Measurements from ENCODE around the gene ZNF160.
A peak's percentile ranks its signal among the peaks of the same experiment; 100 is the strongest.
"Not testable (repeated sequence)": the region's sequence is repeated elsewhere in the genome, so short reads cannot be mapped to it uniquely, and the experiment has no call there.

ZNF160 gene

DNA sequence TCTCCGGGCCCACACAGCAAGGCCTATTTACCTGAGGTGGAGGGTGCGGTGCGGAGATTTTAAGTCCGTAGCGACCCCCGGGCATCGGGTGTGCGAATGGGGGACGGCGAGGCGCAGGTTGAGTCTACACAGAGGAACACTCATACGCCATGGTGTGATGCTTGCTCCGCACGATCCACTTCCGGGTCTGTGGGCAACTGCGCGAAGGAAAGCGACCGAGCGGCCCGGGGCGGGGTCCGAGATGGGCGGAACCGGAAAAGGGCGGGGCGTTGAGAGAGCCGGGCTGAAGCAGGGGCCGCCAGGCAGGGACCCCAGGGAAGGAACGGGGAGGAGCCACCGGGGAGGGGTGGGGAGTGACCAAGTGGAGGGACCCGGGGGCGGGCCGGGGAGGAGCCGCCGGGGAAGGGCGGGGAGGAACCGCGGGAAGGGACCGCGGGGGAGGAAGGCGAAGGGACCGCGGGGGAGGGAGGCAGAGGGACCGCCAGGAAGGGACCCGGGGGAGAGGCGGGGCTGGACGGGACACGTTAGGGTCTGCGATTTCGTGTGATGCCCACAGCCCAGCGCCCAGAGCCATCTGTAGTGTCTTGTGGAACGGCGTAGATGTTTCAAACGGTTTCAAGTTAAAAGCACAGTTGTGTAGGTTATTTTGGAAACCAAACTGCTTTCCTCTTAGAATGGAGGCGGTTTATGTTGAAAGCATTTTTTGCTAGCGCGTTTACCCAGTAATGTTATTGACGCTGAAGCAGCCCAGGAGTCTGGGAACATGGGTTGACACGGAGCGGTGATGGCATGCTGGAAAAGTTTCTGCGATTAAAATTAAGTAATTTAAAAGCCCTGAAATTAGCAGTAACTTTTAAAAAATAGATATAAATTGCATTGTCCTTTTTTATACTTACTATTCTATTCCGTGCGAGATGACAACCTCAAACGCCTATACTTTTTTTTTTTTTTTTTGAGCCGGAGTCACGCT is at the start of gene ZNF160:
Gene ZNF160 (minus strand): TSS at position 189 of the 970 bp plus-strand sequence. CDS start 17,146 bp downstream, outside the sequence.
- peak; percentile 99 for DNase-seq (ENCODE audit: low read depth in 2 of 2)

DNA sequence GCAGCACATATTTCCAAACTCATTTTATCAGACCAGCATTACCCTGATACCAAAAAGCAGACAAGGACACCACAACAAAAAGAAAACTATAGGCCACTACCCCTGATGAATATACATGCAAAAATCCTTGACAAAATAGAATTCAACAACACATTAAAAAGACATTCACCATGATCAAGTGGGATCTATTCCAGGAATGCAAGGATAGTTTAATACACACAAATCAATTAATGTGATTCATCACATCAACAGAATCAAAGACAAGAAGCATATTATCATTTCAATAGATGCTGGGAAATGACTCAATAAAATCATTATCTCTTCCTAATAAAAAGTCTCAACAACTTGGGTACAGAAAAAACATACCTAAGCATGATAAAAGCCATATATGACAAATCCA is 44.4 kb upstream of the ZNF160 start:
- DNase-seq (ENCODE audit: low read depth in 2 of 2) = no peak

DNA sequence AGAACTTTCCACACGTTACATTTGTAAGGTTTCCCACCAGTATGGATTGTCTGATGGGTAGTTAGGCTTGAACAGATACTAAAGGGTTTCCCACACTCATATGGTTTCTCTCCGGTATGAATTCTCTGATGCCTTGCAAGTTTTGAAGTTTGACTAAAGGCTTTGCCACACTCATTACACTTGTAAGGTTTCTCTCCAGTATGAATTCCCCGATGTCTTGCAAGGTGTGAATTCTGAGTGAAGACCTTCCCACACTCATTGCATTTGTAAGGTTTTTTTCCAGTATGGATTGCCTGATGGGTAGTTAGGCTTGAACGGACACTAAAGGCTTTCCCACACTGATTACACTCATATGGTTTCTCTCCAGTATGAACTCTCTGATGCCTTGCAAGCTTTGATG is 37.1 kb upstream of the ZNF160 start:
- no peak for DNase-seq (ENCODE audit: low read depth in 2 of 2)

DNA sequence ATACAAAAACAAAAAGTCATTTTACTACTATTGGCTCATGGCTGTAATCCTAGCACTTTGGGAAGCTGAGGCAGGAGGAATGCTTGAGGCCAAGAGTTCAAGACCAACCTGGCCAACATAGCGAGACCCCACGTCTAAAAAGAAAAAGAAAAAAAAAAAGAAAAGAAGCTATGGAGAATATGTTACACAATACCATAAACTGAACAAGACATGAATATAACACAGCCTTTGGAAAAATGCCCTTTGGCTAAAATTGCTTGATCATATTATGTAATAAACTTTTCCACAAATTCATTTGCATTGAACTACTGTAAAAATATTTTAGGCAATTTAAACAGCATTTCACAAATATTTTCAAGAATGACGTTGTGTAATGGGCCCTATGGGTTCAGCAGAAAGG is 33.2 kb upstream of the ZNF160 start:
- DNase-seq (ENCODE audit: low read depth in 2 of 2) = no peak

DNA sequence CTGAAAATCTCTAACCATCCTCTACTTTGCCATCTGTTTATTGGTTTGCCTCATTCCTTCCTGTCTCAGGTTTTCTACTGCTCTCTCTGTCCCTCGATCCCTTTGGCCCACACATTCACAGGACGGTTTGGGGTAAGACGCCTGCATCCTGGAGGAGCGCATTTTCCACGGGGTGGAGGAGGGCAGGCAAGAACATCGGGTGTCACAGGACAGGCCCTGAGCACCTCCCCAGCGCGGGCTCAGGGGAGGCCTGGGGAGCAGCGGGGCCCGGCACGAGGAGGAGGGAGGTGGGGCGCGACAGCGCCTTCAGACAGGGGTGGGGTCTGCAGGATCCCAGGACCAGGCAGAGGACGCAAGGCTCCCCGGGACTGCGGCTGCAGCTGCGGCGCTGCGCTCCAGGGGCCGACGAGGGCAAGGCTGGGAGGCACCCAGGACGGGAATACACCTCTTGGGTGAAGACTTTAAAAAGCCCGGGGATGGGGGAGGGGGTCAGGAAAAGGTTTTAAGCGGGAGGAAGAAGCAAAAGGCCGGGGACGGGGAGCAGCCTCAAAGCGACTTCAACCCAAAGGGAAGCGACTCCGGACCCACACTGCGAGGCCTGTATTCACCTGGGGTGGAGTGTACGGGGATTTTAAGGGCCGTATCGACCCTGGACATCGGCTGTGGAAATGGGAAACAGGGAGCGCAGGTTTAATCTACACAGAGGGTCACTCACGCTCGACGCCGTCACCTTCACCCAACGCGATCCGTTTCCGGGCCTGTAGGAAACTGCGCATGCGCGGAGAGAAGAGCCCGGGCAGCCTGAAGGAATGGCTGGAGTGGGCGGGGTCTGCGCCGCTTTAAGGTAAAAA is 29.1 kb upstream of the ZNF160 start, which contains the start of gene ZNF415:
Gene ZNF415 (minus strand): TSS at position 770 of the 851 bp plus-strand sequence. CDS start 10,234 bp downstream, outside the sequence.
- peak in 1 of 2 donors; percentile 5 for DNase-seq (ENCODE audit: low read depth in 2 of 2)

DNA sequence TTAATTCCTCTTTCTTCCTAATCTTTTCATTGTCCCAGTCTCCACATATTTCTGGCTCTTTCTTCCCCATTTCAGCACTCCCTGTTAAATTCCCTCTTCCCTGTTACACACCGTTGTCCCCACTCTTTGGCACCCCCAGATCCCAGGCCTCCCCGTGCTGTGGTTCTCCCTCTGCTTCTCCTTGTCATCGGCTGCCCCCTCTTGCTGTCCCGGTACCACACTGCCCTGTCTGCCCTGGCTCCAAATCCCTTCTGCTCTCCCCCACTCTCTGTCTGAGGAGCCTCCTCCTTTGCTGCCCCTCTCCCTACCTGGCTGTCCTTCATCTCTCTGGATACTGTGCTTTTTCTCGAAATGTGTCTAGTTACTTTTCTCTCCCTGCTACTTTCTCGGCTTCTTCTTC is 28.5 kb upstream of the ZNF160 start:
- DNase-seq (ENCODE audit: low read depth in 2 of 2) = no peak

DNA sequence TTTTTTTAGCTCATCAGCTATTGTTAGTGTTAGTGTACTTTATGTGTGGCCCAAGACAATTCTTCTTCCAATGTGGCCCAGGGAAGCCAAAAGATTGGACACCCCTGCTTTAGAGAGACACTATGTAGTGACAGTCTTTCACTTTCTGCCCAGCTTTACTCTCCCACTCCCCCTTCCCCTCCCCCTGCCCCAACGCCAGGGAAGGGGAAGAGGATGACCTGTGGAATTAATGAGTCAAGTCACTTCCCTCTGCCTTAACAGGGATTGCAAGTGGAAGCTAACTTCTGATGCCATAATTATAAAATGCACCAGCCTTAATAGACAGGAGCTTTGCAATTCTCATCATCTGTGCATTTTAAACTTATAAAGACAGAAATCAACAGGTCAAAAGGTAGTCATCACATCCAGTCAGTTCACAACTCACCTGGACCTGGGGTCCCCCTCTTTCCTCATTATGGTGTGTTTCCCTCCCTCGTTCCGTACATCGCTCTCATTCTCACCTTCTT is 27.9 kb upstream of the ZNF160 start:
- DNase-seq (ENCODE audit: low read depth in 2 of 2) = no peak

DNA sequence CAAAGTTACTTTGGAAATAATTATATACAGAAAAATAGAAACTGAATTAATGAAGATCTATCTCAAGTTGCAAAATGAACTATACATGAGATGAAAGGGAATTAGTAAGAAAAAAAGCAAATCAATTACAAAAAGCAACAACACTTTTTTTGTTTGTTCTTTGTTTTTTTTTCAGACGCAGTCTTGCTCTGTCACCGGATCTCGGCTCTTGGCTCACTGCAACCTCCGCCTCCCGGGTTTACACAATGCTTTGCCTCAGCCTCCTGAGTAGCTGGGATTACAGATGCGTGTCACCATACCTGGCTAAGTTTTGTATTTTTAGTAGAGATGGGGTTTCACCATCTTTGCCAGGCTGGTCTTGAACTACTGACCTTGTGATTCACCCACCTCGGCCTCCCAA is 27.3 kb upstream of the ZNF160 start:
- no peak for DNase-seq (ENCODE audit: low read depth in 2 of 2)

DNA sequence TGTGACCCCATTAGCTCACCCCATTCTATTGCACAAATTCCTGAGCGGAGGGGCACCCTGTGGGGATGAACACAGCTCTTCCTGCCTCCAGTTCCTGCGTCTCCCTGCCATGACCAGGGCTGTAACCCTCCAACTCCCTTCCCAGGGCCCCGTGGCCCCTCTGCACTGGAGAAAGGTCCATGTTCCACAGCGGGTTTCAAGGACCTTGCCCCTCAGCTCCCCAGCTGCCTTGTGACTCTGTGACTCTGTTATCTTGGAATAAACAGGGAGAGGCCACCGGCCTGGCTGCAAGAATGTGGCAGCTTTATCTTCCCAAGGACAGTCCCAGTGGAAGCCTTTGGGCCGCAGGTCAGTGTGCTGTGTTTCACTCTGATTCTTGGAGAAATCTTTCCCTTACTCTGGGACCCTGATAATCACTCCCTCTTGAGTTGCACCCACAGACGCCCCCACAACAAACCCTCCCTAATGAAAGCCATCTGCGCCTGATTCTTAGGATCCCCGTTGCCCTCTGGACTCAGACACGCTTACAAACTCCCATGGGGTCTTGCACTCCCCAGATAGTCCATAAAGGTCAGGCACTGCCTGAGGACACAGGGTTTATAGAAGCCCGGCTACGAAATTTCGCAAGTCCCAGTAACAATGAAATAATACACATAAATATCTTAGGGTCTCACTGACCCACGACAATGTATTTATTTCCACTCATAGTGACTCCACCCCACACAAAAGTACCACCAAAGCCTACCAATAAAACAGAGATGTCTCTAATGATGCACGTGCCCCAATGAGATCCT is 23.7 kb upstream of the ZNF160 start:
- DNase-seq (ENCODE audit: low read depth in 2 of 2) = not testable (repeated sequence)

DNA sequence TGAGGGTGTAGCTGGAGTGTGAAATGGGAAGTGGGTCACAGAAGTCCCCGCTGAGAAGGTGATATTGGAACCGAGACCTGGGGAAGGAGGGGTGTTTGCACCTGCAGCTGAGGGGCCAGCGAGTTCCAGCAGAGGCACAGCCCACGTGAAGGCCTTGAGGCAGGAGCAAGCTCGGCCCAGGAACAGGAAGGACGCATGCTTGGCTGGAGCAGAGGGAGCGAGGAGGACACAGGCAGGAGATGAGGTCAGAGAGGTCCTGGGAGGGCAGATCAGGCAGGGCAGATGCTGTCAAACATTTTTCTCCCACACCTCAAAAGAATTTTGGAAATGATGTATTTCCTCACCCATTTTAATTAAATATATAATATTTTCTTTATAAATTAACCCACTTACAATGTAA is 20.2 kb upstream of the ZNF160 start:
- no peak for DNase-seq (ENCODE audit: low read depth in 2 of 2)

DNA sequence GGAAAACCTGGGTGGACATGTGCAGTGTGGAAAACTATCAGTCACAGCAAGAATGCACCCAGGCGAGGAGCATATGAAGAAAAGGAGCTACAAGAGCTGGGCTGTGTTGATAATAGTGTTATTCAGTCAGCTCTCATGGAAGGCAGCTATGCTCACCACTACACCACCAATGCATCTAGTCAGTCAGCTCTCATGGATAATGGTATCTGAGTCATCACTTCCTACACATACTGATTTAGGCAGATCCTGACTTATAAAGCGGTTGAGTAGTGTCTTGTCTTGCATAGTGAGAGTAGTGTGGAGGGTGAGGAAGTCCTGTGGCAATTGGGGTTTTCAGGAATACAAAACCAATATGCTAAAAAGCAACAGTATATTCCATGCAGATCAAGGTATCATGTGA is 9.1 kb upstream of the ZNF160 start:
- DNase-seq (ENCODE audit: low read depth in 2 of 2) = no peak

DNA sequence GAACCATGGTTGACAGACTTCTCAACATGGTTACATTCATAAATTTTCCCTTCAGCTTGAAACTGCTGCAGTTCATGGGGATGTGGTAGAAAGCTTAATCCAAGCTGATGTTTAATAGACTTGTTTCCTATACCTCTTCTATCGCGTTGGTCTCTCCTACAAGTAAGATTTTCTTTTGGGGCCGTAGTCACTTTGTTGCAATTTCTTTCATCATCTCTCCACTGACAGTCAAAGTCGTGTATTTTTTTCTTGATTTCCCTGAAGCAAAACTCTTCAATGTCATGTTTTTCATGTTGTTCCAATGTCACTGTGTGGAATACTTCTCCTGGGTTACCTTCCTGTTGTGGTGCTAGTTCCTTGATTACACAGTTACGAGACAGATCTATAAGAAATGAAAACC is 6.3 kb upstream of the ZNF160 start:
- DNase-seq (ENCODE audit: low read depth in 2 of 2) = no peak

DNA sequence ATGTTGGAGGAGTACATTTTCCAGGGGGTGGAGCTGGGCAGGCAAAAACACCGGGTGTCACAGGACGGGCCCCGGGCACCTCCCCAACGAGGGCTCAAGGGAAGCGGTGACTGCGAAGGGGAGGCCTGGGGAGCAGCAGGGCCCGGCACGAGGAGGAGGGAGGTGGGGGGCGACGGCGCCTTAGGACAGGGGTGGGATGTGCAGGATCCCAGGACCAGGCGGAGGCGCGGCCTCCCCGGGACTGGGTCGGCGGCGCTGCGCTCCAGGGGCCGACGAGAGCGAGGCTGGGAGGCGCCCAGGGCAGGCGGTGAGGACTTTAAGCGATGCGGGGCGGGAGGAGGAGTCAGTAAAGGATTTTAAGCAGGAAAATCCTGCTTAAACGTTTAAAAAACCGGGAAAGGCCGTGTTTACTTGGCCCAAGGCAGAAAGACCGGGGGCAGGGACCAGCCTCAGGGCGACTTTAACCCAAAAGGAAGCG is 427 bp downstream of the ZNF160 start:
- peak in 1 of 2 donors; percentile 6 for DNase-seq (ENCODE audit: low read depth in 2 of 2)

DNA sequence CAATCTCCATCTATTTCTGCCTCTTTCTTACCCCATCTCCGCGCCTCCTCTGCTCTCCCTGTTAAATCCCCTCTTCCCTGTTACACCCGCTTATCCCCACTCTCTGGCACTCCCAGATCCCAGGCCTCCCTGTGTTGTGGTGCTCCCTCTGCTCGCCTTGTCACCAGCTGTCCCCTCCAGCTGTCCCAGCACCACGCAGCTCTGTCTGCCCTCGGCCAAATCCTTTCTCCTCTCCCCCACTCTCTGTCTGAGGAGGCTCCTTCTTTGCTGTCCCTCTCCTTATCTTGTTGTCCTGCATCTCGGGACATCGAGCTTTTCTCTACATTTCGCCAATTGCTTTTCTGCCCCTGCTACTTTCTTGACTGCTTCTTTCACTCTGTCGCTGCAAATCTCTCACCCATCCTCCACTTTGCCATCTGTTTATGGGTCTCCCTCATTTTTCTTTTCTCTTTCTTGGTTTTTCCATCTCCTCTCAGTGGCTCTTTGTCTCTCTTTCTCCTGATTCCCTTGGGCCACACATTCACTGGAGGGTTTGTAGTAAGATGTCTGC is 941 bp downstream of the ZNF160 start:
- no peak for DNase-seq (ENCODE audit: low read depth in 2 of 2)

DNA sequence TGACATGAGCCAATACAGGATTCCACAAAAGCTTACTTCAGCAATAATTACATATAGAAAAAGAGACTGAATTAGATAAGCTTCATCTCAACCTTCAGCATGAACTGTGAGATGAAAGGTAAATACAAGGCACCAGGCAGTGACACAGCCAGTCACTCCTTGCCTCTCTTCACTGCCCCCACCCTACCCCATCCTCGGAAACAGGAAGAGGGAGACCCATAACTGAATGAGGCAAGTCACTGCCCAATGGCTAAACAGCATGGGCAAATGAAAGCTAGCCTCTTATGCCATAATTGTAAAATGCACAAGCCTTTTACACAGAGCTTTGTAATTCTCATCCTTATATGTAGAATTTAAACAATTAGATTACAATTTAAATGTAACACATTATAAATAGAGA is 1.7 kb downstream of the ZNF160 start:
- no peak for DNase-seq (ENCODE audit: low read depth in 2 of 2)

DNA sequence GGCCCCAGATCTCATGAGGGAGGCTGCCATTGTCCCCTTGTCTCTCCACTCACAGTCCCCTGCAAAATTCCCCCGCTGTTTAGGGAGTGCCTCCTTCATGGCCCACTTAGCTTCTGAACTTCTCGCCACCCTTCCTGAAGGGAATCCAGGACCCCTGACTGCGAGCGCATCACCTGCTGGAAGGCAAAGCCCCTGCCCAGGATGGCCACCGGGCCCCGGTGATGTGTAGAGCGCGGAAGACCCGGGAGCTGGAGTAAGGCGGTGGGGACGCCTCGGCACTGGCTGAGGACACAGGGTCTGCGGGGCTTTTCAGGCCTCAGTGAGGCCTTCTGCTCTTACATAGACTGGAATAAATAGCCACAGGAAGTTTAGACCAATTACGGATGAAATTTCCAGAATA is 4.7 kb downstream of the ZNF160 start:
- not testable (repeated sequence) for DNase-seq (ENCODE audit: low read depth in 2 of 2)

DNA sequence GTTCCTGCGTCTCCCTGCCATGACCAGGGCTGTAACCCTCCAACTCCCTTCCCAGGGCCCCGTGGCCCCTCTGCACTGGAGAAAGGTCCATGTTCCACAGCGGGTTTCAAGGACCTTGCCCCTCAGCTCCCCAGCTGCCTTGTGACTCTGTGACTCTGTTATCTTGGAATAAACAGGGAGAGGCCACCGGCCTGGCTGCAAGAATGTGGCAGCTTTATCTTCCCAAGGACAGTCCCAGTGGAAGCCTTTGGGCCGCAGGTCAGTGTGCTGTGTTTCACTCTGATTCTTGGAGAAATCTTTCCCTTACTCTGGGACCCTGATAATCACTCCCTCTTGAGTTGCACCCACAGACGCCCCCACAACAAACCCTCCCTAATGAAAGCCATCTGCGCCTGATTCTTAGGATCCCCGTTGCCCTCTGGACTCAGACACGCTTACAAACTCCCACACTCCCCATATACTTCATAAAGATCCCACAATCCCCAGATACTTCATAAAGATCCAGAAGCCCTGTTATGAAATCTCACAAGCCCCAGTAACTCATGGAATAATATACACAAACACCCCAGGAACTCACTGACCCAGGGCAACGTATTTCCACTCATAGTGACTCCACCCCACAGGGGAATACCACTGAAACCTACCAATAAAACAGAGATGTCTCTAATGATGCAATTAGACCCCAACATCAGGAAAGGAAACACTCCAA is 6.1 kb downstream of the ZNF160 start:
- DNase-seq (ENCODE audit: low read depth in 2 of 2) = not testable (repeated sequence)

DNA sequence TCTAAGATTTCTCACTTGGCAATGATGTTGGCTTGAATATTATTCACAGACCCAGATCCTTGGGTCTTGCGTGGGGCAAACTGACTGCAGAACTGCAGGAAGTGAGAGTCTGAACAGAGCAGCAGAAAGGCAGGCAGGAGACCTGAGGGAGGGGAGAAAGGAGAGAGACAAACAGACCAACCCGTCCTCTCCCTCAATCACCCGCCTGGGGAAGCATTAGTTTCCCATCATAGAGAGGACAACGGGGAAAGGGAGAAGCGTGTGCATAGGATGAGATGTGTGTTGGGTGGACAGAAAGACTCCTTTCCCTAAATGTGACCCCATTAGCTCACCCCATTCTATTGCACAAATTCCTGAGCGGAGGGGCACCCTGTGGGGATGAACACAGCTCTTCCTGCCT is 6.6 kb downstream of the ZNF160 start:
- not testable (repeated sequence) for DNase-seq (ENCODE audit: low read depth in 2 of 2)

DNA sequence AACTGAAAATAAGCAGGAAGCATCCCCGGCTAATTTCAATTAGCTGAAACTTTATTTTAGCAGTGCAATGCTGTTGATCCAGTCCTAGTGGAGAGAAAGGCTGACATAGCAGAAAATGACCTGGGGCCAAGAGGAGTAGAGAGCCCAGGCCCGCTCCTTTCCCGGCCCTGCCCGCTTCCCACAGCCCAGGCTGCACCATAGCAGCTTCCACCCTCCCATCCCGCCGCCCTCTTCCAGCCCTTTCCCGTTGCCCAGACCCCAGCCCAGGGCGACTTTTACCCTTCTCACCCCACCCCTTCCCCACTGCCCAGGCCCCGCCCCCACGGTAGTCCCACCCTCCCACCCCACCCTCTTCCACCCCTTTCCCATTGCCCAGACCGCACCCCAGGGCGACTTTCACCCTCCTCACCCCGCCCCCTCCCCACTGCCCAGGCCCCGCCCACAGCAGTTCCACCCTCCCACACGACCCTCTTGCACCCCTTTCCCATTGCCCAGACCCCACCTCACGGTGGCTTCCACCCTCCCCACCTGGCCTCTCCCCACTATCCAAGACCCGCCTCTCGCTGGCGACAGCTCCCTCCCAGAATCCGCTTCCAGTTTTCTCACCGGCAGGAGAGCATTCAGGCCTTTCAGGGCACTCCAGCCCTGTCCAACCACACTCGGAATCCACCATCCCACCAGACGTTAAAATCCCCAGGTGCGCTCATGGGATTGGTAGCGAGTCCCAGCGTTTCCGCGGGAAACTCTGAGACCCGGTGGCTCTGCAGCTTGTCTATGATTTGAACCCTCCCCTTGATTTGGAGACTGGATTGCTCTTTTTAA is 8.3 kb downstream of the ZNF160 start:
- DNase-seq (ENCODE audit: low read depth in 2 of 2) = no peak

All from stimulated activated CD8-positive, alpha-beta memory T cell treated with anti-CD3 and anti-CD28 coated beads, Interleukin-7, amount 100 ng/mL, for 1 hour (primary cell).